Endothelial cell of umbilical vein (primary cell): ENCODE data around the gene WAPL. TPM values are rescaled to one million over a fixed set of nuclear protein-coding genes. Genes with fewer than 3 reads are reported as not detected.

Source experiments
- BruUV-seq: library from RNA; stranded (reverse); fragments of 400-500 nt; replicated peaks from 2 replicates; lab custom pipeline; 2021; lab: Mats Ljungman, UMichigan
- CTCF ChIA-PET: fragments of 300-600, 350-600 bp; sonication (Branson Sonifier 250); formaldehyde crosslinking; loops from one replicate; lab custom pipeline; 2021; ENCODE audit warnings: antibody characterized with exemption, inconsistent platforms; lab: Charles Lee
- POLR2A ChIA-PET: fragments of 300-600, 350-600 bp; sonication (Branson Sonifier 250); formaldehyde crosslinking; loops from one replicate; lab custom pipeline; 2021; ENCODE audit warnings: antibody characterized with exemption, inconsistent platforms; lab: Charles Lee
- DNase-seq: peaks from one replicate; pipeline ENCODE4 v3.0.0-alpha.2; 2011; ENCODE audit warnings: low read depth, low spot score
- FAIRE-seq: peaks from 2 replicates; lab custom pipeline; 2011; peaks lifted over from hg19 to GRCh38; lab: Jason Lieb, UNC
- H2AFZ ChIP-seq: 2 replicates; pipeline ENCODE4 v1.6.0; 2012; ENCODE audit warnings: low read depth, low read length, control low read depth, inconsistent platforms
- H3K27ac ChIP-seq: 2 replicates; pipeline ENCODE4 v1.5.1; 2011; ENCODE audit warnings: low read depth, mild to moderate bottlenecking, control low read depth, low read length, moderate library complexity; ENCODE audit not compliant: insufficient read depth
- H3K27me3 ChIP-seq, 2 experiments: 2 replicates each; pipeline versions ENCODE4 v1.6.0 to v1.6.1; 2011; ENCODE audit warnings: low read length in 2 of 2, mixed read lengths in 1 of 2; ENCODE audit not compliant: control insufficient read depth in 2 of 2, insufficient read depth in 2 of 2
- H3K36me3 ChIP-seq, 2 experiments: 2 replicates in 1 of 2; 3 replicates in 1 of 2; pipeline ENCODE4 v1.5.1; 2011; ENCODE audit warnings: low read length in 2 of 2, mild to moderate bottlenecking in 1 of 2, moderate library complexity in 1 of 2; ENCODE audit not compliant: control insufficient read depth in 2 of 2, insufficient read depth in 2 of 2; ENCODE audit errors: extremely low read depth in 1 of 2
- H3K4me1 ChIP-seq: 3 replicates; pipeline ENCODE4 v1.5.1; 2011; ENCODE audit warnings: mild to moderate bottlenecking, low read length; ENCODE audit not compliant: control insufficient read depth, insufficient read depth; ENCODE audit errors: extremely low read depth
- H3K4me2 ChIP-seq: 2 replicates; pipeline ENCODE4 v1.6.1; 2011; ENCODE audit warnings: low read length, control low read depth, mixed read lengths; ENCODE audit not compliant: insufficient read depth
- H3K4me3 ChIP-seq, 3 experiments: fragments of 200-600 bp in 1 of 3; sonication (generic), shearing (Covaris generic) in 1 of 3; replicated peaks in 1 of 3; 2 replicates each; pipeline ENCODE4 v1.5.1; 2011 to 2016; ENCODE audit warnings: control low read depth in 3 of 3, low read length in 3 of 3, mild to moderate bottlenecking in 2 of 3, inconsistent platforms in 1 of 3, low read depth in 1 of 3, moderate library complexity in 1 of 3; ENCODE audit not compliant: insufficient read depth in 1 of 3
- H3K79me2 ChIP-seq: 2 replicates; pipeline ENCODE4 v1.6.0; 2012; ENCODE audit warnings: low read length, inconsistent platforms; ENCODE audit not compliant: control insufficient read depth, insufficient read depth
- H3K9ac ChIP-seq: replicated peaks from 2 replicates; pipeline ENCODE3; 2011; ENCODE audit warnings: low read length, control low read depth; ENCODE audit not compliant: insufficient read depth; ENCODE audit errors: extremely low read depth
- H3K9me1 ChIP-seq: replicated peaks from 3 replicates; pipeline ENCODE4 v1.6.0; 2011; ENCODE audit warnings: mild to moderate bottlenecking, low read length; ENCODE audit not compliant: control insufficient read depth, insufficient read depth; ENCODE audit errors: extremely low read depth
- H3K9me3 ChIP-seq: replicated peaks from 2 replicates; pipeline ENCODE4 v1.5.1; 2012; ENCODE audit warnings: low read length, inconsistent platforms; ENCODE audit not compliant: control insufficient read depth, insufficient read depth
- H4K20me1 ChIP-seq: replicated peaks from 2 replicates; pipeline ENCODE3; 2011; ENCODE audit warnings: mild to moderate bottlenecking, low read length; ENCODE audit not compliant: control insufficient read depth, insufficient read depth; ENCODE audit errors: extremely low read depth
- EZH2 ChIP-seq: IDR thresholded peaks from 2 replicates; pipeline ENCODE4 v1.6.1; 2012; ENCODE audit warnings: borderline replicate concordance, low read depth, mild to moderate bottlenecking, moderate library complexity, low read length, inconsistent platforms; ENCODE audit not compliant: severe bottlenecking
- FOS ChIP-seq: IDR thresholded peaks from 2 replicates; pipeline ENCODE4 v1.6.1; 2011; ENCODE audit warnings: mild to moderate bottlenecking, low read length, moderate library complexity, borderline replicate concordance; ENCODE audit not compliant: insufficient read depth
- GATA2 ChIP-seq: IDR thresholded peaks from 2 replicates; pipeline ENCODE4 v1.7.0; 2011; ENCODE audit warnings: low read depth, mild to moderate bottlenecking, moderate library complexity, mixed read lengths, low read length; ENCODE audit not compliant: insufficient read length, insufficient read depth
- JUN ChIP-seq: IDR thresholded peaks from 2 replicates; pipeline ENCODE4 v1.6.1; 2011; ENCODE audit warnings: borderline replicate concordance, low read depth; ENCODE audit not compliant: insufficient read length, insufficient read depth
- MYC ChIP-seq: IDR thresholded peaks from one replicate; pipeline ENCODE4 v1.6.1; 2011; ENCODE audit warnings: mild to moderate bottlenecking, low read depth, low read length
- POLR2A ChIP-seq: IDR thresholded peaks from 2 replicates; pipeline ENCODE4 v1.6.1; 2012; ENCODE audit warnings: low read depth, mild to moderate bottlenecking, control low read depth, low read length
- POLR2AphosphoS5 ChIP-seq: IDR thresholded peaks from 2 replicates; pipeline ENCODE4 v1.6.1; 2012; ENCODE audit warnings: low read depth, mild to moderate bottlenecking, control low read depth, low read length, moderate library complexity; ENCODE audit not compliant: insufficient read depth
- dilution Hi-C: fragments of 300-500 bp; cut with MboI; formaldehyde crosslinking; loops from one replicate; pipeline ENCODE4 v1.15.0; 2019; ENCODE audit warnings: low sequenced_read_pairs; ENCODE audit not compliant: extremely low pct_ligation_motif_present
- intact Hi-C: fragments of 100-400 bp; cut with micrococcal nuclease; formaldehyde crosslinking; loops from one replicate; pipeline ENCODE4 v1.10.0; 2022
- polyA plus RNA-seq, 4 experiments: library from polyadenylated mRNA; depleted of rRNA in 3 of 4; stranded (reverse) in 3 of 4; unstranded in 1 of 4; fragments of >200 nt; gene quantifications; 2 replicates each; pipeline versions ENCODE4 v1.2.1 to v1.2.3, GENCODE V29; 2011 to 2012; ENCODE audit warnings: missing spikeins in 1 of 4
- total RNA-seq: library from RNA; stranded (reverse); gene quantifications from 2 replicates; pipeline ENCODE4 v1.2.3, GENCODE V29; 2021
- TF ChIP-seq, protein P1 (sequence below), 2 donors: IDR thresholded peaks; 1 replicate in 1 of 2; 2 replicates in 1 of 2; pipeline ENCODE4 v1.5.1; 2011; ENCODE audit warnings: low read length in 2 of 2, mild to moderate bottlenecking in 2 of 2, moderate library complexity in 2 of 2, control low read depth in 1 of 2, inconsistent platforms in 1 of 2, low read depth in 1 of 2; ENCODE audit not compliant: insufficient read depth in 1 of 2; ENCODE audit errors: extremely low read depth in 1 of 2
- TF ChIP-seq, protein P2 (sequence below): IDR thresholded peaks from 2 replicates; pipeline ENCODE4 v1.6.1; 2011; ENCODE audit not compliant: insufficient read depth, insufficient read length

WAPL gene
- total and polyA plus RNA-seq, 2 donors (not counting 3 experiments of a cell fraction or from before 2014, with no cell fraction given): 9.2 to 35.1 TPM

DNA sequence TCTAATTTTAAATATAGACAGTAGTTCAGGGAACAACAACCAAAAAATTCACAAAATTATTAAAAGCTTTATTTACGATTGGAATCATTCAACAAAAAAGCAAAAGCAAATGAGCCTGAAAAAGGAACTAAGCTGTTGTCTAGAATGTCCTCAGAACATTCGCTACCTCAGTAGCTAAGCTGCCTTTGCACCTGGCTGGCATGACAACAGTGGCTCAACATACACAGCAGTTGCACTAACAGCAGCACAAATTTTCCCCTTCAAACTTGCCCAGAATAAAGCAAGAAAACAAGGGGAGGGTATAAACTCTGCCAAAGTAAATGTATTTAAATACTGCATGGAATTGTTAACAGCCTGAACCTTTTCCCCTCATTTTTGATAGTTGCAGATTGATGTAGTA lies 84.6 kb downstream of the WAPL start:
- Histone ChIP-seq H2AFZ (no peak overlapping the region), H3K4me3 (no peak overlapping the region), H3K9me3 (no peaks in the 10 kb centered on the region), H3K36me3 (peaks cover 20 to 28% of the 10 kb centered on the region in 2 experiments), H3K79me2 (no peaks in the 10 kb centered on the region), H4K20me1 (no peaks in the 10 kb centered on the region), H3K27ac (no peak overlapping the region), H3K27me3 (no peaks in the 10 kb centered on the region), H3K9me1 (no peaks in the 10 kb centered on the region), H3K4me1 (no peaks in the 10 kb centered on the region), H3K9ac (no peak overlapping the region), H3K4me2 (no peak overlapping the region)
- TSS peak; percentile 42 for BruUV-seq
- ChIA-PET POLR2A (no interaction called here), CTCF (no interaction called here)
- no peak for TF ChIP-seq POLR2A
- no peak for TF ChIP-seq POLR2AphosphoS5
- TF ChIP-seq JUN: no peak
- no peak for TF ChIP-seq FOS
- TF ChIP-seq, protein P1, sequence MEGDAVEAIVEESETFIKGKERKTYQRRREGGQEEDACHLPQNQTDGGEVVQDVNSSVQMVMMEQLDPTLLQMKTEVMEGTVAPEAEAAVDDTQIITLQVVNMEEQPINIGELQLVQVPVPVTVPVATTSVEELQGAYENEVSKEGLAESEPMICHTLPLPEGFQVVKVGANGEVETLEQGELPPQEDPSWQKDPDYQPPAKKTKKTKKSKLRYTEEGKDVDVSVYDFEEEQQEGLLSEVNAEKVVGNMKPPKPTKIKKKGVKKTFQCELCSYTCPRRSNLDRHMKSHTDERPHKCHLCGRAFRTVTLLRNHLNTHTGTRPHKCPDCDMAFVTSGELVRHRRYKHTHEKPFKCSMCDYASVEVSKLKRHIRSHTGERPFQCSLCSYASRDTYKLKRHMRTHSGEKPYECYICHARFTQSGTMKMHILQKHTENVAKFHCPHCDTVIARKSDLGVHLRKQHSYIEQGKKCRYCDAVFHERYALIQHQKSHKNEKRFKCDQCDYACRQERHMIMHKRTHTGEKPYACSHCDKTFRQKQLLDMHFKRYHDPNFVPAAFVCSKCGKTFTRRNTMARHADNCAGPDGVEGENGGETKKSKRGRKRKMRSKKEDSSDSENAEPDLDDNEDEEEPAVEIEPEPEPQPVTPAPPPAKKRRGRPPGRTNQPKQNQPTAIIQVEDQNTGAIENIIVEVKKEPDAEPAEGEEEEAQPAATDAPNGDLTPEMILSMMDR (IDR thresholded peaks at IDR 0.05; ENCODE audit: extremely low read depth in 1 of 2, insufficient read depth in 1 of 2, low read depth in 1 of 2, low read length in 2 of 2): no peak
- TF ChIP-seq EZH2: no peak
- TF ChIP-seq, protein P2, sequence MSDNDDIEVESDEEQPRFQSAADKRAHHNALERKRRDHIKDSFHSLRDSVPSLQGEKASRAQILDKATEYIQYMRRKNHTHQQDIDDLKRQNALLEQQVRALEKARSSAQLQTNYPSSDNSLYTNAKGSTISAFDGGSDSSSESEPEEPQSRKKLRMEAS: no peak
- TF ChIP-seq MYC: no peak
- no peak for TF ChIP-seq GATA2
- intact Hi-C loops: no loop called here
- no peak for FAIRE-seq
- no peak for DNase-seq
- dilution Hi-C loops: no loop called here
